Mucosa of gallbladder (tissue), 1 donor: Measurements from ENCODE around the gene SEMA3A. TPM values are rescaled to one million over a fixed set of nuclear protein-coding genes. Genes with fewer than 3 reads are reported as not detected.

ENCODE experiments used
- DNase-seq: peaks from one replicate; pipeline ENCODE4 v3.0.0-alpha.2; 2020; ENCODE audit warnings: low spot score
- total RNA-seq: library from RNA; stranded (reverse); gene quantifications from one replicate; pipeline ENCODE4 v1.2.1, GENCODE V29; 2021
- donor health status: DM: no; HTN: no; CAD: no.

Gene SEMA3A
- total RNA-seq, 1 donor from 2014 or later: 19.2 TPM

- DNase-seq: no peak
Observed at GRCh38 chr7:84111842-84112241, 82.7 kb downstream of the SEMA3A start.

GRCh38 chr7:84110400-84110799 is 84.2 kb downstream of the SEMA3A start:
- no peak for DNase-seq

- no peak for DNase-seq
Observed at GRCh38 chr7:84108787-84109186, 85.8 kb downstream of the SEMA3A start.

- DNase-seq: no peak
Observed at GRCh38 chr7:84108119-84108518, 86.5 kb downstream of the SEMA3A start.

GRCh38 chr7:84107259-84107658 is 87.3 kb downstream of the SEMA3A start:
- no peak for DNase-seq

GRCh38 chr7:84106291-84106690 is 88.3 kb downstream of the SEMA3A start:
- no peak for DNase-seq

GRCh38 chr7:84105586-84105985 is 89.0 kb downstream of the SEMA3A start:
- no peak for DNase-seq

GRCh38 chr7:84104826-84105225 is 89.8 kb downstream of the SEMA3A start:
- no peak for DNase-seq

GRCh38 chr7:84102213-84102612 is 92.4 kb downstream of the SEMA3A start:
- no peak for DNase-seq

GRCh38 chr7:84100866-84101265 is 93.7 kb downstream of the SEMA3A start:
- no peak for DNase-seq

- no peak for DNase-seq
Observed at GRCh38 chr7:84095971-84096370, 98.6 kb downstream of the SEMA3A start.

GRCh38 chr7:84092207-84092606 is 102.4 kb downstream of the SEMA3A start:
- no peak for DNase-seq

- no peak for DNase-seq
Observed at GRCh38 chr7:84091318-84091717, 103.3 kb downstream of the SEMA3A start.

- no peak for DNase-seq
Observed at GRCh38 chr7:84088802-84089201, 105.8 kb downstream of the SEMA3A start.

GRCh38 chr7:84085998-84086397 is 108.6 kb downstream of the SEMA3A start:
- DNase-seq: no peak

- DNase-seq: no peak
Observed at GRCh38 chr7:84085147-84085546, 109.4 kb downstream of the SEMA3A start.

- no peak for DNase-seq
Observed at GRCh38 chr7:84083846-84084245, 110.7 kb downstream of the SEMA3A start.

- no peak for DNase-seq
Observed at GRCh38 chr7:84081973-84082522, 112.5 kb downstream of the SEMA3A start.

- DNase-seq: no peak
Observed at GRCh38 chr7:84077336-84077735, 117.3 kb downstream of the SEMA3A start.

GRCh38 chr7:84076219-84076618 is 118.4 kb downstream of the SEMA3A start:
- no peak for DNase-seq

GRCh38 chr7:84073186-84073875 is 121.3 kb downstream of the SEMA3A start:
- no peak for DNase-seq

- no peak for DNase-seq
Observed at GRCh38 chr7:84070770-84071169, 123.8 kb downstream of the SEMA3A start.

- no peak for DNase-seq
Observed at GRCh38 chr7:84069999-84070500, 124.5 kb downstream of the SEMA3A start.

- no peak for DNase-seq
Observed at GRCh38 chr7:84069033-84069432, 125.6 kb downstream of the SEMA3A start.
